Muscle of back (tissue), 13 donors: ENCODE data around the gene PGP. TPM values are rescaled to one million over a fixed set of nuclear protein-coding genes. Genes with fewer than 3 reads are reported as not detected.
"Not testable (repeated sequence)": the region's sequence is repeated elsewhere in the genome, so short reads cannot be mapped to it uniquely, and the experiment has no call there.

Experiments used
- DNase-seq, 3 donors: peaks; one replicate each; pipeline versions ENCODE4 v3.0.0 to v3.0.0-alpha.2; 2013
- long read RNA-seq, 9 donors: transcript quantifications; one replicate each; lab custom pipeline, GENCODE V29; 2026
- polyA plus RNA-seq, 10 donors: library from polyadenylated mRNA; unstranded; fragments of 120-200 nt; gene quantifications; one replicate each; pipeline ENCODE4 v1.2.1, GENCODE V29; 2013; ENCODE audit not compliant: insufficient read length in 10 of 10

The PGP gene, protein sequence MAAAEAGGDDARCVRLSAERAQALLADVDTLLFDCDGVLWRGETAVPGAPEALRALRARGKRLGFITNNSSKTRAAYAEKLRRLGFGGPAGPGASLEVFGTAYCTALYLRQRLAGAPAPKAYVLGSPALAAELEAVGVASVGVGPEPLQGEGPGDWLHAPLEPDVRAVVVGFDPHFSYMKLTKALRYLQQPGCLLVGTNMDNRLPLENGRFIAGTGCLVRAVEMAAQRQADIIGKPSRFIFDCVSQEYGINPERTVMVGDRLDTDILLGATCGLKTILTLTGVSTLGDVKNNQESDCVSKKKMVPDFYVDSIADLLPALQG
- polyA plus RNA-seq = 10 to 100 TPM; 11.2 to 15.4 (median 13.4) TPM
- long read RNA-seq, donor 1, transcript PGP-201 (2 exons, 2,727 nt) = major isoform, 27 of 27 reads
- long read RNA-seq, donor 1, partial matches to known transcripts = 0 of 27 reads
- long read RNA-seq, donor 1, other reads (novel, unspliced or antisense) = 0 of 27 reads
- long read RNA-seq, donor 2, transcript PGP-201 (2 exons, 2,727 nt) = major isoform, 22 of 22 reads
- long read RNA-seq, donor 2, partial matches to known transcripts = 0 of 22 reads
- long read RNA-seq, donor 2, other reads (novel, unspliced or antisense) = 0 of 22 reads
- long read RNA-seq, donor 3 = 0 reads
- long read RNA-seq, donor 4, transcript PGP-201 (2 exons, 2,727 nt) = major isoform, 17 of 17 reads
- long read RNA-seq, donor 4, partial matches to known transcripts = 0 of 17 reads
- long read RNA-seq, donor 4, other reads (novel, unspliced or antisense) = 0 of 17 reads
- long read RNA-seq, donor 5, transcript PGP-201 (2 exons, 2,727 nt) = major isoform, 20 of 20 reads
- long read RNA-seq, donor 5, partial matches to known transcripts = 0 of 20 reads
- long read RNA-seq, donor 5, other reads (novel, unspliced or antisense) = 0 of 20 reads
- long read RNA-seq, donor 6, transcript PGP-201 (2 exons, 2,727 nt) = major isoform, 35 of 35 reads
- long read RNA-seq, donor 6, partial matches to known transcripts = 0 of 35 reads
- long read RNA-seq, donor 6, other reads (novel, unspliced or antisense) = 0 of 35 reads
- long read RNA-seq, donor 7, transcript PGP-201 (2 exons, 2,727 nt) = major isoform, 16 of 16 reads
- long read RNA-seq, donor 7, partial matches to known transcripts = 0 of 16 reads
- long read RNA-seq, donor 7, other reads (novel, unspliced or antisense) = 0 of 16 reads
- long read RNA-seq, donor 8, transcript PGP-201 (2 exons, 2,727 nt) = major isoform, 15 of 15 reads
- long read RNA-seq, donor 8, partial matches to known transcripts = 0 of 15 reads
- long read RNA-seq, donor 8, other reads (novel, unspliced or antisense) = 0 of 15 reads
- long read RNA-seq, donor 9, partial matches to known transcripts = 0 of 3 reads
- long read RNA-seq, donor 9, other reads (novel, unspliced or antisense) = 0 of 3 reads

DNA sequence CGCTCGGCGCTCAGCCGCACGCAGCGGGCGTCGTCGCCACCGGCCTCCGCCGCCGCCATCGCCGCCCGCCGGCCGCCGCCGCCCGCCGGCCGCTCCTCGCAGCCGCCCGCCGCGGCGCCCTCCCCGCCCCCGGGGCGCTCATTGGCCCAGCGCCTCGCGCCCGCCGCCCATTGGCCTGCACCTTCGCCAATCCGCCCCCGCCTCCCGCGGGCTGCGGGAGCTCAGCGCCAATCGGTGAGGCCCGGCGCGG, at the start of gene PGP:
TSS of gene PGP (minus strand) at position 122 of the 250 bp plus-strand sequence. CDS start at position 59, 63 bp downstream.
- DNase-seq = no peak

DNA sequence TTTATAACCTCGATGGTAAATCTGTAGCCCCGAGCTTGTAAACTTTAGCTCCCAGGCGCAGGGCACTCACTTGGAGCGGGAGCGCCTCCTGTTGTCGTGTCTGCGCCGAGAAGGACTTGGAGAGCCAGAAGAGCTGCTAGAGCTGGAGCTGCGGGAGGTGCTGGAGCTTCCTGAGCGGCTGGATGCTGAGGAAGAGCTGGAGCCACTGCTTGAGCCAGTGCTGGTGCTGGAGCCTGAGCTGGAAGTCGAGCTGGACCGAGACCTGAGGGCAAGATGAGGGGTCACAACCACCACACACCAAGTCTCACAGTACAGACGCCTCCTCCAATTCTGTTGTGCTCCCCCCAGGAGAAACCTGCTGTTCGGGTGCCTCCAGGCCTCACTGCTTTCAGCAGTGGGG, 48.4 kb upstream of the PGP start:
- DNase-seq = not testable (repeated sequence)

DNA sequence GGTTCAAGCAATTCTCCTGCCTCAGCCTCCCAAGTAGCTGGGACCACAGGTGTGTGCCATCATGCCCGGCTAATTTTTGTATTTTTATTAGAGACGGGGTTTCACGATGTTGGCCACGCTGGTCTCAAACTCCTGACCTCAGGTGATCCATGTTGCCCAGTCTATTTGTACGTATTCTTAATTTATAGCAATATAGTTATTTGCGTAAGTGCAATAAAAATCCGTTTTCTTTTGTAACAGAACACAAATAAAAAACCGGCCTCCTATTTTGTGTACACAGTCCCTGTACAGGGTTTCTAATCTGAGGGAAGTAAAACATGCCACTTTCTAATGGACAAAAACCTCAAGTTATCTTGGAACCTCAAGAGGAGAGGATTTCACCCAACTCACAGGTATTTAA, 45.6 kb upstream of the PGP start:
- no peak for DNase-seq

DNA sequence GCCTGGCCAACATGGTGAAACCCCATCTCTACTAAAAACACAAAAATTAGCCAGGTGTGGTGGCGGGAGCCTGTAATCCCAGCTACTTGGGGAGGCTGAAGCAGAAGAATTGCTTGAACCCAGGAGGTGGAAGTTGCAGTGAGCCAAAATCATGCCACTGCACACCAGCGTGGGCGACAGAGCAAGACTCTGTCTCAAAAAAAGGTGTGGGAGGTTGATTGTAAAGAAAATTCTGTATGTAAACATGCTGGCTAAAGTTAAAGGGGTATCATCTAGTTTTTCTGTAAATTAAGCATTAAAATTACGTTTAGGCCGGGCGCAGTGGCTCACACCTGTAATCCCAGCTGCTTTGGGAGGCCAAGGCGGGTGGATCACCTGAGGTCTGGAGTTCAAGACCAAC, 43.9 kb upstream of the PGP start:
- DNase-seq = not testable (repeated sequence)

DNA sequence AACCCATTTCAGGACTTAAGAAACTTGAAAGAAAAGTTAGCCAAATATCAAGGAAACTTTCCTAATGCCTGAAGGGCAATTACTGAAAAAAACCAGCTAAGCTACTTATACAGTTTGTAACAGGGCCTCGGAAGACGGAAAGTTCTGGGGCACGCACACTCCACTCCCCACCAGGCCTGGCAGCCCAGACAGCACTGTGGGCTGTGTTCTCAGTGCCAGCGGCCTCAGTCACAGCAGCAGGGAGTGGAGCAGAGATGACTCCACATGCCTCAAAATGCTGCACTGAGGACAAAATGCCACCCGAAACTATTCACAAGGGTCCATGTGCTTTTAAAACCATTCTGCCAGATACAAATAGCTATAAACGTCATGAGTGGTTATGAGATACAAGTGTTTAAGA, 43.1 kb upstream of the PGP start:
- no peak for DNase-seq

DNA sequence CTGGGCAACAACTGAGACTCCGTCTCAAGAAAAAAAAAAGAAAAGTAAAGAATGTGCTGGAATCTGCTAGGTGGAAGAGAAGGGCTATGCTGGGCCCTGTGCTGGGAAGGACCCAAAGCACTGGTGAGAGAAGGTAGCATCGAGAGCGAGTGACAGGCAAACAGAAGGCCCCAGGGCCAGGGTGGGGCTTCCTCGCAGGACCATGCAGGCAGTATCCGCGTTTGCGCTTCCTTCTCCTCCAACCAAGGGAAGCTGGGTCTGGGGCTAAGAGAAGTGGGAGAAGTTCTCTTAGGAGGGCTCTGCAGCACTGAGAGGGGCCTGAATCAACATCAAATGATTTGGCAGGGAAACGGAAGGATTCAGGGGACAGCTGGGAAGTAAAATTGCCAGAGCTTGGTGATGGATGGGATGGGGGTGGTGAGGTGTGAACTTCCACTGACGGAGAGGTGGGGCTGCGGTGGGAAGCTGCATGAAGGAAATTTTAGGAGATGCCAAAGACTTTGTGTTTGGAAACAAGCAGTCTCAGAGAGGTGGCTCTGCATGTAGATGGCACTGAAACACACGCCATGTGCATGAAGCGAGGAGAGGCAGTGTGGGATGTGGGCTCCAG, 42.0 kb upstream of the PGP start:
- DNase-seq = no peak

DNA sequence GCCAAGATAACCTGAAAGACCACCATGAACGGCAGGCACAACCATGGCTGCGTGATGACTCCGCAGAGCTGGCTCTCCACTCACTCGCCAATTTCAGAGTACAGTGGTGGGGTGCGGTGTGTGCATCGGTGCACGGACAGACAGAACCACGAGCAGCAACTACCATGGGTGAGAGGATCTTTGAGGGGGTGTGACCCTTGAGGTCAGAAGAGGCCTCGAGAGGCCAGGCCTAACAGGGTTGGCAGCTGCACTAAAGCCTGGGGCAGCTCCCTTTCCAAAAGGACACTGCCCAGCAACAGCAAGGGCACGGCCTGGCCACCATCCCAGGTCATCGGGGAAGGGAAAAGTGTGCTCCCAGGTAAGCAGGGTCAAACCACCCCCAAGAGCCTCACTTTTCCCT, 38.7 kb upstream of the PGP start:
- no peak for DNase-seq

DNA sequence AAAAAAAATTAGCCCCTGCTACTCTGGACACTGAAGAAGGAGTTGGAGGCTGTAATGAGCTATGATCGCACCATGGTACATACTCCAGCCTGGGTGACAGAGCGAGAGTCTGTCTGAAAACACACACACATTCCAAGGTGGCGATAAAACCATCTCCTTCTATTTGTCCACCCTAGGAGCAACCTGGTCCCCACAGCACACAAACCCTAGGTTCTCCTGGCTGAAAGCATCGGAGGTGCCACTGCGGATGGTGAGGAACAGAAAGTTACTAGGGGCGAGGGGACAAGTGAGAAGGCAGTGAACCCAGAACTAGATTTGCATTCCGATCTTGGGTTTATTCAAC, 38.1 kb upstream of the PGP start:
- no peak for DNase-seq

DNA sequence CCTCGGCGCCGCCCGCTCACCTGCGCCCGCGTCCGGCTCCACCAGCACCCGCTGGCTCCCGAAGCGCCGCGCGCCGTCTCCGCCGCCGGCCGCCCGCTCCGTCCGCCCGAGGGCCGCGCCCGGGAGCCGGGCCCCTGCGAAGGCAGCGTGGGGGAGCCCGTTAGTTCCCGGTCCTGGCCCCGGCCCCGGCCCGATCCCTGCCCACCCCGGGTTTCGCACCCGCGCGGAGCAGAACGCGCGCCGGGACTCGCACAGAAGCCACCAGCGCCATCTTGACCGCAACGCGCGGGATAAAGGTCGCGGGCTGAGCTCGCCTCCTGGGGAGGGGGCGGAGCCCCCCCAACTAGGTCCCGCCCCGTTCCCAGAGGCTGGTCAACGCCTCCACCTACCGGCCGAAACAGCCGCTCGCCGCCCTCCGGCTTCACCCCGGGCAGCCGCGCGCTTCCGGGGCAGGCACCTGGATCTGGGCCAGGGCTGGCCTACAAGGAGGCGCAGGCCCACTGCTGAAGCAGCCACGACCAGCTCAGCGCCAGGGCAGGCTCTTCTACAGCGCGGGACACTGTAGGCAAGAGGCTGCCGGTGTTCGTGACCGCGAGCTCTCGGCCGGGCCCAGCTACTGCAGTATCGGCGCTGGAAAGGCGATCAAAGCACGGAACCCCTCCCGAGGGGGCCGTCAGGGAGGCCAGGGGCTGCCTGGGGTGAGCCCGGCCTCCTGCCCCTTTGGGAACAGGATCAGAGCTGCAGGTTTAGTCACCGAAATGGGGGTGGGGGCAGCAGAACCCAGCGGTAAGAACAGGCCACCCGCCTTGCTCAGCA, 36.9 kb upstream of the PGP start, which contains the start of gene ECI1:
TSS of gene ECI1 (minus strand) at position 292 of the 816 bp plus-strand sequence. CDS start at position 271, 21 bp downstream.
- peak; percentile 91 to 97 (median 94) for DNase-seq

DNA sequence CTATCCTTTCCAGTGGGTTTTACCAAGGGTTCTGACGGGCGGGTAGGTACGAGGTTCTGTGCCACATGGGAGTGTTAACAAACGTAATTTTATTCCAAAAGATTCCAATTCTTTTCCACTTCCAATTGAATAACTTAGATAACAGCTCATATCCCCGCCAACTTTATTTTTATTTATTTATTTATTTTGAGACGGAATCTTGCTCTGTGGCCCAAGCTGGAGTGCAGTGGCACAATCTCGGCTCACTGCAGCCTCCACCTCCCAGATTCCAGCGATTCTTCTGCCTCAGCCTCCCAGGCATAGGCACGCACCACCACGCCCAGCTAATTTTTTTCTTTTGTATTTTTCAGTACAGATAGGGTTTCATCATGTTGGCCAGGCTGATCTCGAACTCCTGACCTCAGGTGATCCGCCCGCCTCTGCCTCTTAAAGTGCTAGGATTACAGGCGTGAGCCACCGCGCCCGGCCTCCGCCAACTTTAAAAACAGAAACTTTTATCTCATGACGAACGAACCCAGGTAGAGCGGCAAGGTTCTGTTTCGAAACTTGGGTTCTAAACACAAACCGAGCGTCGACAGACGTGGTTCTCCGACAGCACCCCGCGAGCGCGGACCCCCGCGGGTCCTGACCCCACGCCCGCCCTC, 36.1 kb upstream of the PGP start:
- no peak for DNase-seq

DNA sequence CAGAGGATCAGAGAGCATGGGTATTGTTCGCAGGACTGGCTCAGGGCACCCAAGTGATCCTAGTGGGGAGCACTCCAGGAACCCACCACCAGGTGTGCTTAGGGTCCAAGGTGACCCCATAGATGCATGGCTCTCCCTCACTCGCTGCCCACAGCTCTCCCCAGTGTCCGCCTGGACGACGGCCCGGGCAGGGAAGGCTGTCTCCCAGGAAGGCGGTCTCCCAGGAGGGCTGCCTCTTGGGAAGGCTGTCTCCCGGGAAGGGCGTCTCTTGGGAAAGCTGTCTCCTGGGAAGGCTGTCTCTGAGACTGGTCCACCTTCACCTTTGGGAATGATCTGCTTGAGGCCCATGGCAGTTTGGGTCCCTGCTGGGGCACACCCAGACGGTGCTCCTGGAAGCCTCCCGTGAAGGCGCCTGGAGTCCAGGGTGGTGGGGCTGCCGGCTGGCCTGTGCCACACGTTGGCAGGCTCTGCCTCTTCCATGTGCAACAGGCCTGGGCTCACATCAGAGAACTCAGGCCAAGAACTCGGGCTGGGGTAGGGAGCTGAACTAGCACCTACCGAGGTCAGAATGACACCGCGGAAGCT, 31.8 kb upstream of the PGP start:
- DNase-seq = no peak

DNA sequence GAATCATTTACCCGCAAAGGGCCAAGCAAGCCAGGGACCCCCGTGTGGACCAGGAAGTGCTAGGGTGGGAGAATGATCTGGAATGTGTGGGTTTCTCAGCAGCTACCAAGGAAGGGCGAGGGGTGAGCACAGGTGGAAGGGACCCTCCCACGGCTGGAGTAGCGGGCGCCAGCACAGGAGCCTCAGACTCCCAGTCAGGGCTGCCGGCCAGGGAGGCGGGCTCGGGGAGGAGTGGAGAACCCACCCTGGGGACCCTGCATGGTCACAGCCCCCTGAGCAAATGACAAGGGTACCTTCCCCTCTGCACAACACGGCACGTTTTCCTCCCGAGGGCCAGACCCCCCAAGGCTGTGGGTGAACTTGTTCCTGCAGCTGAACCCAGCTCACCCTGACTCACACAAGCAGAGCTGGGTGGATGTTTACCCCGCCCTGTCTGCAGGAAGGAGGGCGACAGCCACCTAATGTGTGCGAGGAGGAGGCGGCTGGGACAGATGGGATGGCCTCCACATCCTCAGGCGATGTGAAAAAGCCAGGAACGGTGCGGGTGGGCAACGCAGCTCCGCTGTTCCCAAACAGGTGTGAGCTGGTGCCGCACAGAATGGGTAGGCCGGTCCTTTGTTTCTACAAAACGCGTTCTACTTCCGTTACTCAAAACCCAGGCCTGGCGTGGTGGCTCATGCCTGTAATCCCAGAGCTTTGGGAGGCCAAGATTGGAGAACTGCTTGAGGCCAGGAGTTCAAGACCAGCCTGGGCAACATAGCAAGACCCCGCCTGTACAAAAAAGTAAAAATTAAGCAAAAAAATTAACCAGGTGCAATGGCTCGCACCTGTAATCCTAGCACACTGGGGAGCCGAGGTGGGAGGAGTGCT, 30.5 kb upstream of the PGP start:
- no peak for DNase-seq

DNA sequence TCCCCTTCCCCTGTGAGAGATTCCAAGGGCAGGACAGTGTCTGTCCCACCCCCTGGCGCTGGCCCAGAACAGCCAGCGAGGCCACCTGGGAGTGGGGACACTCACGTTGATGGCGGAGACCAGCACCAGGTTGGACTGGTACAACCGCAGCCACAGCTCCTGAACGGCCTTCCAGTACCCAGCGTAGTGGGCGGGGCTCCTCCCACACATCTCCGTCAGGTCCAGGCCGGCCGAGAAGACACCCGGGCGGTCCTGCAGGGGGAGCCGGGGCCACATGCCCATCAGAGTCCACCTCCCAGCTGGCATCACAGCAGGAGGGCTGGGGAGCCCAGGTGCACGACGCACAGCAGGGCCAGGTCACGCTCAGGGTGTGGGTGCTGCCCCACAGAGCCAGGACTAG, 29.7 kb upstream of the PGP start:
- DNase-seq = no peak

DNA sequence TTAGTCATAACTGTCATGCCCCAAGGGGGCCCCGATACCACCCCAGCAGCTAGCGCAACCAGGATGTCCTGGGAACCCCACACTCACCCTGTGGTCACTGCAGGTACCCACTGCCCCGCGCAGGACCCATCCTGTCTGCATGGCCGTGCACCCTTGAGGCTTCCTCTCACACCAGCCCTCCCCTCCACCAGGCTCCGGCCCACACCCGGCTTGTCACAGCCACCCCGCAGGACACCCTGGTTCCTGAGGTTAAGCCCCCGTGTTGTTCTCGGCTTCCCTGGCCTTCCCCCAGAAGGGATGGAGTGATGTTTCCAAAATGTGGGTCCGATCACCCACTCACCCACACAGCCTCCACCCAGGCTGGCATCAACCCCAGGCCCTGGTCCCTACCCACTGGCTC, 29.1 kb upstream of the PGP start:
- no peak for DNase-seq

DNA sequence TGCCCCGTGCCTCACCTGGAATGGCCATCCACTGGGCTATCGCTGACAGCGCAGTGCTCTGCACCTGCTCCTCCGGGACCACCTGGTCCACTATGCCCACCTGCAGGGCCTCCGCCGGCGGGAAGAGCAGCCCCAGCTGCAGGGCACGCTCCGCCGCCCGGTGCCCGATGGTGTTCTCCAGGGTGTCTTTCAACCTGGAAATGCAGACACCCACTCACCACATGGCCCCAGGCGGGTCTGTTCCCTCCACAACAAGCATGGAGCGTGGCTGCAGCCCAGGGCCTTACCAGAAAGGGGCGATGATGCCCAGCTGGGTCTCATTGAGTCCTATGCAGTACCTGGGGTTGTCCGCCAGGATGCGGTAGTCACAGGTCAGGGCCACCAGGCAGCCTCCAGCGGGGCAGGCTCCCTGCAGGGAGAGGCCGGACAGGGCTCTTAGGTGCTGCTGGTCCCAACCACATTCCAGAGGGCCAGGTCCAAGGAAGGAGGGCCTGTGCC, 28.4 kb upstream of the PGP start:
- no peak for DNase-seq

DNA sequence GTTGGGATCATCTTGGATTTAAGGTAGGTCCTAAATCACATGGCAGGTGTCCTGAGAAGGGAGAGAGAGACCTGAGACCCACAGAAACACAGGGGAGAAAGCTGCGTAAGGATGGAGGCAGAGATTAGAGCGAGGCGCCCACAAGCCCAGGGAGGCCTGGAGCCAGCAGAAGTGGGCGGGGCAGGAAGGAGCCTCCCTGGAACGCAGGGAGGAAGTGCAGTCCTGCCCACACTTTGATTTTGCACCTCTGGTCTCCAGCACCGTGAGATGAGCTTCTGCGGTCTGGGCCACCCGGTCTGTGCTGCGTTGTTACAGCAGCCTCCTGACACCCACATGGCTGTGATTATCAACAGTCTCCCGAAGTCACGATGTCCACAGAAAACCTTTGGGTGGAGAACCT, 28.0 kb upstream of the PGP start:
- no peak for DNase-seq

DNA sequence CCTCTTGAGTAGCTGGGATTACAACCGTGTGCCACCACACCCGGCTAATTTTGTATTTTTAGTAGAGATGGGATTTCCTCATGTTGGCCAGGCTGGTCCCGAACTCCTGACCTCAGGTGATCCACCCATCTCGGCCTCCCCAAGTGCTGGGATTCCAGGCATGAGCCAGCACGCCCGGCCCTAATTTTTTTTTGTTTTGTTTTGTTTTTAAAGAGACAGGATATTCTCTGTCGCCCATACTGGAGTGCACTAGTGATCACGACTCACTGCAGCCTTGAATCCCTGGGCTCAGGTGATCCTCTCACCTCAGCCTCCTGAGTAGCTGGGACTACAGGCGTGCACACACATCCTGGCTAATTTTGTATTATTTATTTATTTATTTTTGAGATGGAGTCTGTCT, 25.7 kb upstream of the PGP start:
- DNase-seq = not testable (repeated sequence)

DNA sequence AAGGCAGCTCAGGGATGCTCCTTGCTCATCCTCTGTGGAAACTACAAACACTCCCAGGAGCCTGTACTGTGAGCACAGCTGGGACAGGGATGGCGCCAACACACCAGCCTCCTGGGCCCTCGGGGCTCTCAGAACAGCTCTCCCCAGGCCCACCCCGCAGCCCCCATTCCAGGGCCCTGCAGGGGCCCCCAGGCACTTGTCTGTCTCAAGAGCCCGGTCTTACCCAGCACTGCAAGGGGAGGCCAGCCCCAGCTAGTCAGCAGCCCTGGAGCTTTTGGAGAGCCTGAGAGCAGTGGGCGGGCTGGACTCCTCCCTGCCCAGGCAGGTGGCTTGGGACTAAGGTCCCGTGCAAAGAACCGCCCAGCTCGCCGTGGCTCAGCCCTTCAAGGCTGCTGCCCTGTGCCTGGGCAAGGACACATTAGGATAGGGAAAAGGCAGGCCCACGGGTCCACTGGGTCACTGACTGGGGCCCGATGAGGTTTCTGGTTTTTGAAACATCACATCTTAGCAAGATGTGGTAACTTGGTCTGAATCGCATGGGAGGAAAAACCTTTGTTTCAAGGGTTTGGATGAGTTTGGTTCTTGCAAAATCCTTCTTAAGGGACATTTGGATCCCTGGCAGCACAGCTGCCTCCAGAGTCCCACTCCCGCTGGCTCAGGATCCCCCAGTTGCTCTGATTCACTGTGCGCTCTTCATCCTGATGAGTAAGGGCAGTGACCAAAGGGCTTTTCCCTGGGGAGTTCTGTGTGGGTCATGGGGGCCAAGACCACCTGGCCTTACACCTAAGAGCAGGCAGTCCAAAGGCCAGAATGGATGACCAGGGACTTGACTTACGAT, 24.4 kb upstream of the PGP start:
- no peak for DNase-seq
